Mesodermal cell (in vitro differentiated cells): ENCODE data around the gene ITGBL1. TPM values are rescaled to one million over a fixed set of nuclear protein-coding genes. Genes with fewer than 3 reads are reported as not detected.
A peak's percentile ranks its signal among the peaks of the same experiment; 100 is the strongest.

Experiments used
- H3K27ac ChIP-seq: 2 replicates; pipeline ENCODE4 v1.7.0; 2013; ENCODE audit warnings: mild to moderate bottlenecking, low read depth, low read length, moderate library complexity; ENCODE audit not compliant: severe bottlenecking
- H3K36me3 ChIP-seq: 2 replicates; pipeline ENCODE4 v1.7.1; 2013; ENCODE audit warnings: mild to moderate bottlenecking, low read length, moderate library complexity; ENCODE audit not compliant: control insufficient read depth, insufficient read depth
- H3K4me1 ChIP-seq: one replicate; pipeline ENCODE4 v1.7.1; 2013; ENCODE audit warnings: mild to moderate bottlenecking, low read length; ENCODE audit not compliant: insufficient read depth, control insufficient read depth, poor library complexity, severe bottlenecking
- H3K4me3 ChIP-seq: 2 replicates; pipeline ENCODE4 v1.7.0; 2013; ENCODE audit warnings: low read length, control low read depth, mild to moderate bottlenecking; ENCODE audit not compliant: insufficient read depth, poor library complexity, severe bottlenecking; ENCODE audit errors: extremely low read depth
- H3K9me3 ChIP-seq: 2 replicates; pipeline ENCODE4 v1.7.1; 2013; ENCODE audit warnings: mild to moderate bottlenecking, low read length, moderate library complexity; ENCODE audit not compliant: control insufficient read depth
- WGBS, 2 experiments: methylation state at CpG; one replicate each; pipeline ENCODE4 v1.1.5; 2013; ENCODE audit warnings: missing lambda C conversion rate in 2 of 2; ENCODE audit not compliant: insufficient coverage in 2 of 2; 5-methylcytosine and 5-hydroxymethylcytosine counted together
- polyA plus RNA-seq, 2 experiments: library from polyadenylated mRNA; stranded (reverse); fragments of 50-300 nt; gene quantifications; one replicate each; pipeline ENCODE4 v1.2.3, GENCODE V29; 2013

ITGBL1 gene, protein sequence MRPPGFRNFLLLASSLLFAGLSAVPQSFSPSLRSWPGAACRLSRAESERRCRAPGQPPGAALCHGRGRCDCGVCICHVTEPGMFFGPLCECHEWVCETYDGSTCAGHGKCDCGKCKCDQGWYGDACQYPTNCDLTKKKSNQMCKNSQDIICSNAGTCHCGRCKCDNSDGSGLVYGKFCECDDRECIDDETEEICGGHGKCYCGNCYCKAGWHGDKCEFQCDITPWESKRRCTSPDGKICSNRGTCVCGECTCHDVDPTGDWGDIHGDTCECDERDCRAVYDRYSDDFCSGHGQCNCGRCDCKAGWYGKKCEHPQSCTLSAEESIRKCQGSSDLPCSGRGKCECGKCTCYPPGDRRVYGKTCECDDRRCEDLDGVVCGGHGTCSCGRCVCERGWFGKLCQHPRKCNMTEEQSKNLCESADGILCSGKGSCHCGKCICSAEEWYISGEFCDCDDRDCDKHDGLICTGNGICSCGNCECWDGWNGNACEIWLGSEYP
- polyA plus RNA-seq (2013, experiment 1 of 2) = 0.15 TPM
- not detected for polyA plus RNA-seq (2013, experiment 2 of 2)

DNA sequence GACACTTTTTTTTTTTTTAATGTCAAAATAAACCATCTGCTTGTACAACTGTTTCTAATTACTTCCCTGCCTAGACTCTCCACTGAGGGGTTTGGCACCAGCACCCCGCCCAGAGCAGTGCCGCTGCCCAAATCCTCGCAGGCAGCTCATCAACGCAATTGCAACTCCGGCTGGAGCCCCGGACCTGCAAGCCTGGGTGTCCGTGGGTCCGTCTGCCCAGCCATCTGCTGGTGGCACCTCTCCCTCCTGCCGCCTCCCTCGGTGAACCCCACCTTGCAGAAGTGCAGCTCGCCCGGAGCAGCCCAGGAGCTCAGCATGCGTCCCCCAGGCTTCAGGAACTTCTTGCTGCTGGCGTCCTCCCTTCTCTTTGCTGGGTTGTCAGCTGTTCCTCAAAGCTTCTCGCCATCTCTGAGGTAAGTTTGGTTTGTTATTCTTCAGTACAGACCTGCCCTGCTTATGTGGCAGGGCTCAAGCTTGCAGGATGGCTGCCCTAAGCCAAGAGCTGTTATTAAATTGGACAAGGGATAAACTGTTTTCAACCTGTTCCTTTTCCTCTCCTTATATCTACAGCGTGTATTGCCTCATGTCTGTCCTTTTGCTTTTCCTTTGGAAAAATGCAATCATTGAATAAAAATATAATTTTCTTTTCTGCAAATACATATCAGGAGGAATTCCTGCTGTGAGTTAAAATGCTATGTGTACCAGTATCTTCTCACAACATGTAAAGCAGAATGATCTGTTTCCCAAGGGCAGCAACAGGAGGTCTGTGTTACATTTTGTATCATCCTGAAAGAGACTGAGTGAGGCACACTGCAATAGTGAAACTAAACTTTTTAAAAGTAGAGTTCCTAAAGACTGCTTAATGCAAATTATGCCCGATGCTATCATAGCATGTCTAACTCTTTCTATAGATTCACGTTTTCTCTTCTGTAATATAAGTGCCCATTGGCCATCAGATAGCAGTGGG is at the start of gene ITGBL1:
Gene ITGBL1 (plus strand): TSS at position 157 of the 967 bp plus-strand sequence. CDS start 159 bp downstream, at position 316.
- Histone ChIP-seq H3K9me3 (no peaks in the 10 kb centered on the region), H3K4me3 (no peak within 1 kb of the TSS), H3K36me3 (no peaks in the 10 kb centered on the region), H3K4me1 (peaks cover 19% of the 10 kb centered on the region), H3K27ac (no peak within 1 kb of the TSS)
- 80 to 94% methylated on average over 13 to 14 of the region's 18 CpGs for WGBS, 2 experiments

DNA sequence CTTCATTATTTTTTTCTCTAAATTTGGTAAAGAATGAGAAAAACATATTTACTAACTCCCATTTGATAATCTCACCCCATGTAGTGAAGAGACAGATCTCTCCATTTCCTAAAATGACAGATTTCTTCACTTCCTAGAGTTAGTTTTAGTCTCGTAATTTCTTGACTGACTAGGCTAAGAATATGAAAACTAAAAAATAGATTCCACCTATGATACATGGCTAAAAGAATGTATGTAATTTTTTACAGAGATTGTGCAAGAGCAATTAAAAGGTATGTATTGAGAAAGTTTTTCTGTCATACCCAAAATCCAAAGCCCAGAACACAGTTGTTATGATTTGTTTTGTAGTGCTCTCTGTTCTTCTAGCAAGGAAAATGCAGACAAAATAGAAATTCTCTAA is 45.7 kb upstream of the ITGBL1 start:
- no CpG with 5 or more reads among the region's 1 CpG for WGBS, 2 experiments
- Histone ChIP-seq H3K9me3 (no peaks in the 10 kb centered on the region), H3K27ac (no peak overlapping the region), H3K4me3 (no peak overlapping the region), H3K4me1 (no peaks in the 10 kb centered on the region), H3K36me3 (no peaks in the 10 kb centered on the region)

DNA sequence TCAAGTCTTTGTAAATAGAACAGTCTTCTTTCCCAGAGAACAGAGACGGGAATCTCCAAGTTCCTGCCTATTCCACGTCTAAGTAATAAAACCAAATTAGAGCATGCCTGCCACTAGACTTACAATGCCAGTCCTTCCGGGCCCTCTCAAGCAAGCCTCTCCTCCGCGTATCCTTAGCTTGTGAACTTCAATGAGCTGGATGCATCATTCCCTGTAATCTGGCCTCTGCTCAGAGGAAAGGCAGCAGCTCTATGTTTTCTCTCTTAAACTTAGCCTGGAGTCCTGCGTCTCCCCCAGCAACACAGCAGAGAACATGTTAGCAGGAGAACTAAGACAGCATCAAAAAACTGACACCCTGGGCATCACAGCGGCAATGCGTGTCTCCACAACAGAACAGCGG is 44.3 kb upstream of the ITGBL1 start:
- WGBS, 2 experiments = 82 to 87% methylated on average over 5 to 6 of the region's 9 CpGs

DNA sequence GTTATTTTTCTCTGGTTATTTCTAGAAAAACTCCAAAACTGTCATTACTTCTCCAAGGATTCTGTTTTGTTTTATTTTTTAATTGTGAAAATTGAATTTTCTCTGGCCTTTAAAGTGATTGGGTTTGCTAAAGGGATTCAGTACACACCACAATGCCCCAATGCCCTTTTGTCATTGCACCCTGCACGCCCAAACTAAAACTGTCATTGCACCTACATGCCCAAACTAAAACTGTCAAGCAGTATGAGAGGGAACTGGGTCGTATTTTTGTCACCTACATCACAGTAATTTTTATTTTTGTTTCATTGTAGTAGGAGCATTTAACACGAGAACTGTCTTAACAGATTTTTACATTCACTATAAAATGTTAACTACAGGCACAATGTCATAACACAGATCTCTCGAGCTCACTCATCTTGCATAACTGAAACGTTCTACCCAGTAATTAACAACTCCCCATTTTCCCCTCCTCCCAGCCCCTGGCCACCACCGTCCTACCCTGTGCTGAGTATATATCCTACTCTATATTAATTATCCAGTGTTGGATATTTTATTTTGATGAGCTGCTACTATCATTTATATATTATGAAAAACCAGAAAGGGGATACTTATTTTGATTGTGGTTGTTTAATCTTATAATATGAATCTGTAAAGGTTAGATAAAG is 43.4 kb upstream of the ITGBL1 start:
- Histone ChIP-seq H3K9me3 (no peaks in the 10 kb centered on the region), H3K4me3 (no peak overlapping the region), H3K4me1 (no peaks in the 10 kb centered on the region), H3K27ac (no peak overlapping the region), H3K36me3 (no peaks in the 10 kb centered on the region)
- 92 to 100% methylated on average over 1 to 2 of the region's 6 CpGs for WGBS, 2 experiments

More for the DNA sequence above, 44.3 kb upstream of the ITGBL1 start:
- no peaks in the 10 kb centered on the region for H3K4me1 ChIP-seq
- no peaks in the 10 kb centered on the region for H3K9me3 ChIP-seq
- H3K36me3 ChIP-seq = no peaks in the 10 kb centered on the region
- no peak overlapping the region for H3K27ac ChIP-seq
- H3K4me3 ChIP-seq = no peak overlapping the region

DNA sequence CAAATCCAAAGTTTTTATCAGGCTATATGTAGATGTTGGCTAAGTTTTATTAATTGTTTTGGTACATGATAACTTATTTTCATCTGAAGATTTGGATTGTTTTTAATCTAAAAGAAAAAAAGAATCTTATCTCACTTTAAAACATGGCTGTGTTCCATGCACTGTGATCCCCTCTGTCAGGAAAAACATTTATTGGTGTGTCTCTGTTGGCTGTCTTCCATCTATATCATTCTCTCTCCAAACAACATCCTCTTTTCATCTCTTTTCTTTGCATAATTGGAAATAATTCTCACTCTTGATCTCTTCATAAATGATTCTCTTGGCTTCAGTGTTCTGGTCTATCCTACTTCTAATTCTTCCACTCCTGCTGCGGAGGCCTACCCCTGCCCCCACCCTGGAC is 40.4 kb upstream of the ITGBL1 start:
- no peaks in the 10 kb centered on the region for H3K4me1 ChIP-seq
- 67 to 100% methylated on average over 1 of the region's 1 CpG for WGBS, 2 experiments
- no peaks in the 10 kb centered on the region for H3K36me3 ChIP-seq

DNA sequence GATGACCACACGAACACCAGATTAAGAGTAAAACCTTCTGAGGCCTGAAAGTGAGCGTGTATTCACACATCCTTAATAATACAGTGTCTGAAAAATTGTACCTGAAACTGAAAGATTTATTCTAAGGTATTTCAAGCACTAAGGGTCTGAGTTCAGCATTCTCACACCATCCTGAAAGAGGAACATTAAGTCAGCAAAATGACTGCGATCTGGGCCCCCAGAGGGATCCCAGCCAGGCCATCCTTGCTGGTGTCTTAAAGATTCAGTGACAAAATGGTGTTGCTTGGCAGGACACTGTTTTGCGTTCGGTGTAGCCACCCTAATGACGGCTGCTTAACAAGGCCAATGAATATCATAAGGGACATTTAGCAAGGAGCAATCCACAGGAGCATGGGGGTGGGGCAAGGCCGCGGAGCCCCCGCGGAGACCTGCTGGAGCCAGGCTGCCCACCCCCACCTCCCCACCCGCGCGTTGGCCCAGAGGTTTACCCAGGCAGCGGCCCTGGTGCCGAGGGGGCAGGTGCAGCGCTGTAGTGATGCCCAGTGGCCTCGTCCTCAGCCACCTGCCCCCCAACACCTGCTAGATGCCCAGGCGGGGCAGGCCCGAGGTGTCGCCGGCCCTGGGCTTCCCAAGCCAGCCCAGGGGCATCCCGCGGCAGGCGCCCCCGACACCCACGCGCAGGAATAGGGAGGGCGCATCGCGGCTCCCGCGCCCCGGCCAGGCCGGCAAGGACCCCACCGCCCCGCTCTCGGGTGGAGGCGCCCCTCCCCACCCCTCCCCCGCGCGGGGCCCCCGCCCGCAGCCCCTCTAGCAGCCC is 36.9 kb upstream of the ITGBL1 start:
- no peaks in the 10 kb centered on the region for H3K36me3 ChIP-seq
- H3K4me1 ChIP-seq = no peaks in the 10 kb centered on the region
- H3K27ac ChIP-seq = no peak overlapping the region
- WGBS, 2 experiments = 20% methylated on average over 14 to 19 of the region's 43 CpGs
- peak overlapping the region; percentile 37 for H3K4me3 ChIP-seq
- no peaks in the 10 kb centered on the region for H3K9me3 ChIP-seq

More for the DNA sequence above, 40.4 kb upstream of the ITGBL1 start:
- H3K9me3 ChIP-seq = no peaks in the 10 kb centered on the region
- H3K27ac ChIP-seq = no peak overlapping the region
- H3K4me3 ChIP-seq = no peak overlapping the region

DNA sequence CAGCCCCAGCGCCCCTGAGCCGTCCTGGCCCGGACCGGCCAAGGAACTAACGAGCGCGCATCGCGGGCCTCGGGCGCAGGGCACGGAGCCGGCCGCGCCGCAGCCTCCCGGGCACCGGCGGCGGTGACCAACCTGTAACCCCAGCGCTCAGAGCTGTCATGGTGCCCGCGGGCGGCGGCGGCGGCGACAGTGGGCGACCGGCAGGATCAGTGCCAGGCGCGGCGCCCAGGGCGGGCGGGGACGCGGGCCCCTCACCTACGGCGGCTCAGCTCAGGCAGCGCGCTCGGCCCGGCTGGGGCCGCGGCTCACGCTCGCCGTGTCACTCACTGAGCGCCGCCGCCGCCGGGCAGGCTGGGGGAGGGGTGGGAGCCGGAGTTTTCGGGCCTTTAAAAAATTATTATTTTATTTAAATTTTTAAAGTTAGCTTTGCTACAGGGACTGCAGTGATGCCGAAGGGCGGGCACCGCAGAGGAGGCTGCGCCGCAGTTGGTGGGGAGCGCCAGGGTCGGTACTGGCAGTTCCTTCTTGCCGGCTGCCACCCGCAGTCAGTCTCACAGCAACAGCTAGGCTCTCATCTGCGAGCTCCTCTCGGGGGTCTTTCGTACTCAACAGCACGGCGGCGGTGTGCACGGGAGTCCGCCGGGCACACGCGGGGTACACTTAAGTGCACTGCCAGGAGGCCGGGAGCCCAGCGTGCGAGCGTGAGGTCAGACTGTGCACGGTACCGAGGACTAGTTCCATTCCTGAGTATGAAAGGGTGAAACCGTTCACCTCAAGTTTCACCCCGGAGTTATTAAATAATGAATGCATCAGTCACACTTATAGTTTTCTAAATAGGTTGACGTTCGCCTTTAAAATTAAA is 36.1 kb upstream of the ITGBL1 start, which contains the start of gene NALCN:
Gene NALCN (minus strand): TSS at position 328 of the 862 bp plus-strand sequence. CDS start 17,382 bp downstream, outside the sequence.
- Histone ChIP-seq H3K4me3 (peak within 1 kb of the TSS; percentile 37), H3K36me3 (no peaks in the 10 kb centered on the region), H3K4me1 (no peaks in the 10 kb centered on the region), H3K27ac (no peak within 1 kb of the TSS), H3K9me3 (no peaks in the 10 kb centered on the region)
- 3 to 4% methylated on average over 43 to 52 of the region's 85 CpGs for WGBS, 2 experiments

DNA sequence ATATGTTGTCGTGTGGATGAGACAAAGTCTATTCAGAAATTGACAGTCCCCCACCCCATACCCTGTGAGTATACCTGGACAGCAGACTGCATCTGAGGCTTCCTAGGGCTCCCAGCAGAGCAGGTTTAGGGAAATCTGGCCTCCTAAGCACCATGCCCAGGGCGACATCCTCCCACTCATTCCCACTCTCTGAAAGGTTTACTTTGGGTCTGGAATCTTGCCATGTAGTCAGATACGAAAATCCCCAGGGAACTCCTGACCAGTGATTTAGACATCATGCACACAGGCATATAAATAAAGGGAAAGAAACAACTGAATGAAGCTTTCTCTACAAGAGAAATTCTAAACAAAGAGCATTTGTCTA is 35.5 kb upstream of the ITGBL1 start:
- 57% methylated on average over 1 of the region's 3 CpGs; no CpG with 5 or more reads in 1 of the 2 experiments for WGBS, 2 experiments
- H3K4me1 ChIP-seq = no peaks in the 10 kb centered on the region
- no peaks in the 10 kb centered on the region for H3K36me3 ChIP-seq
- H3K9me3 ChIP-seq = no peaks in the 10 kb centered on the region
- H3K4me3 ChIP-seq = peak overlapping the region; percentile 37
- no peak overlapping the region for H3K27ac ChIP-seq

DNA sequence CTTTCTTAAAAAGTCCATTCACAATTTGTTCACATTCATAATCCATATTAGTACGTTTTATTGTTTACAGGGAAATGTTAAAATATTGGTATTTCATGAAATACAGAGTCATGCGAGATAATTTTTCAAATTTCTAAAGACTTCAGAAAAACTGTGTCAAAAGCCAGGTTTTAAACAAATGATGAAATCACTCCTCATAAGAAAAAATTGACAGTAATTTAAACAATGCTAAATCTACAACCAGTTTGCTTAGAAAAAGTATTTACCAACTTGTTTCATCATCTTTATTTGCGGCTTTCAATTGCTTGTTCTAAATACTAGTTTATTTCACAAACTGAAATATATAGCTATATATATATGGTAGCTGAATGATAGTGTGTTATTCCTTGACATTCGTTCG is 35.0 kb upstream of the ITGBL1 start:
- Histone ChIP-seq H3K4me3 (no peak overlapping the region), H3K36me3 (no peaks in the 10 kb centered on the region), H3K9me3 (no peaks in the 10 kb centered on the region), H3K4me1 (no peaks in the 10 kb centered on the region), H3K27ac (no peak overlapping the region)
- WGBS, 2 experiments = no CpG with 5 or more reads among the region's 5 CpGs
